SKM-1 treated with dmso at 0.1 percent for 144 hours (cell line): Measurements from ENCODE around the gene SERF2.
"Not testable (repeated sequence)": the region's sequence is repeated elsewhere in the genome, so short reads cannot be mapped to it uniquely, and the experiment has no call there.

Source experiments
- DNase-seq: peaks from one replicate; lab custom pipeline; 2025; ENCODE audit not compliant: unreplicated experiment; lab: John Stamatoyannopoulos, UW

The SERF2 gene

DNA sequence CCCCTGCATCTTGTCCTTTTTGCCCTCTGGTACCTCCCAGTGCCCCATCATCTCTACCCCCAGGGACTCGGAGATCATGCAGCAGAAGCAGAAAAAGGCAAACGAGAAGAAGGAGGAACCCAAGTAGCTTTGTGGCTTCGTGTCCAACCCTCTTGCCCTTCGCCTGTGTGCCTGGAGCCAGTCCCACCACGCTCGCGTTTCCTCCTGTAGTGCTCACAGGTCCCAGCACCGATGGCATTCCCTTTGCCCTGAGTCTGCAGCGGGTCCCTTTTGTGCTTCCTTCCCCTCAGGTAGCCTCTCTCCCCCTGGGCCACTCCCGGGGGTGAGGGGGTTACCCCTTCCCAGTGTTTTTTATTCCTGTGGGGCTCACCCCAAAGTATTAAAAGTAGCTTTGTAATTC, 1.5 kb downstream of the SERF2 start:
- DNase-seq: no peak

GRCh38 chr15:43794269-43795037, 2.3 kb downstream of the SERF2 start:
- DNase-seq: no peak

- DNase-seq: no peak
Observed at GRCh38 chr15:43795197-43795596, 3.1 kb downstream of the SERF2 start.

GRCh38 chr15:43795997-43796396, 3.9 kb downstream of the SERF2 start:
- no peak for DNase-seq

DNA sequence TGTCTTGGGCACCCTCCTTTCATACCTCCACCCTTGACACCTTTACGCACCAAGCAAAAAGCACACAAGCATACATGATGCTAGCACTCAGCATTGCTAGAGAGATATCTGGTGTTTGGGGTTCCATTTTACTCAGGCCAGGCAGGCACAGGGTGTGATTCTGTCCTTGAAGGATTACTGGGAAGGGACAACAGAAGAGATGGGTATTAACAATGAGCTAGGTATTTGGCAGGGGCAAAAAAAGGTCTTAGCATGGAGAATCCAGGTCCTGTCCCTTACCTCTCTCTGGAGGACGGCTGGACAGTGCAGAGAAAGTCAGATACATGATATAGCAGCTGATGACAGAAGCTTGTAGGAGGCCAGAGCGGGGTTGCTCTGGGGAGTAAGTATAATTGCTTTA, 4.4 kb downstream of the SERF2 start:
- DNase-seq: no peak

GRCh38 chr15:43799209-43799944, 7.3 kb downstream of the SERF2 start:
- no peak for DNase-seq

GRCh38 chr15:43799945-43800285, 7.8 kb downstream of the SERF2 start, which contains the start of gene SERINC4:
SERINC4 (minus strand) TSS chr15:43800220; CDS start chr15:43799986, 234 bp downstream.
- no peak for DNase-seq

DNA sequence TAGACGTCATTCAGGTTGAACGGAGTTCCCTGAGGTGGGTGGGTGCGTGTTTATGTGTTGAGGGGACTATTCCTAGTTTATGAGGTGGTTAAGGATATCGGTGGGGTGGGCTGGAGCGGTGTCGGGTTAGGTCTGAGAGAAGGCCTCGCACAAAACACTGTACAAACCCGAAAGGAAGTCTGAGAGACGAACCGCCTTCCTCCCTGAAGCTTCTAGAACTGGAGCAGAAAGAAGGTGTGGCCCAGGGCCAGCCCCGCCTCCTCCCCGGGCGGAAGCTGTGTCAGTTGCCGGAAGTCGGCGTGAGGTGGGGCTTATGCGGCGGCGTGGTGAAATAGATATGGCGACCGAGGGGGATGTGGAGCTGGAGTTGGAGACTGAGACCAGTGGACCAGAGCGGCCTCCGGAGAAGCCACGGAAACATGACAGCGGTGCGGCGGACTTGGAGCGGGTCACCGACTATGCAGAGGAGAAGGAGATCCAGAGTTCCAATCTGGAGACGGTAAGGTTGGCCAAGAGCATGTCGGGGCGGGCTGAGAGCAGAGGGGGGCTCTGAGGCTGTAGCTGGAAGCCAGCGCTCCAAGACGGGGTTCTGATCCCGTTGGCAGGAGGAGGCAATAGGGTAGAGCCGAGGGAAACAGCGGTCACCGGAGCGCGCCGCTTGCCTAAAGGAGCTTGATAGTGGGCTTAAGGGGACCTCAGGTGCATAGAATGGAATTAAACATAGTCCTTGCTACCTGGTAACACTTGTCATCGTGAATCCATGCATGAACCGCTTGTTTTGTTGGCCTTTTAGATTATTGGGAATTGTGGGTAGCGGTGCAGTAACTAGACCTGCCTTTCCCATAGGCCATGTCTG, 8.4 kb downstream of the SERF2 start, which contains the start of gene HYPK:
Gene HYPK (plus strand): TSS at position 314 of the 856 bp plus-strand sequence. CDS start 24 bp downstream, at position 338.
- DNase-seq: peak; percentile 80

DNA sequence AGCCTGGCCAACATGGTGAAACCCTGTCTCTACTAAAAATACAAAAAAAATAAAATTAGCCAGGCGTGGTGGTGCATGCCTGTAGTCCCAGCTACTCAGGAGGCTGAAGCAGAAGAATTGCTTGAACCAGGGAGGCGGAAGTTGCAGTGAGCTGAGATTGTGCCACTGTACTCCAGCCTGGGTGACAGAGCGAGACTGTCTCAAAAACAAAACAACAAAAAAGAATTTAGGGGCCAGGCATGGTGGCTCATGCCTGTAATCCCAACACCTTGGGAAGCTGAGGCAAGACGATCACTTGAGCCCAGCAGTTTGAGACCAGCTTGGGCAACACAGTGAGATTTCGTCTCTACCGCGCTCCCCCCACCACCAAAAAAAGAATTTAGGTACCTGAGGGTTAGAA, 10.6 kb downstream of the SERF2 start:
- DNase-seq: not testable (repeated sequence)

- DNase-seq: no peak
Observed at GRCh38 chr15:43808435-43808950, 16.4 kb downstream of the SERF2 start.

GRCh38 chr15:43808960-43809678, 17.0 kb downstream of the SERF2 start:
- DNase-seq: peak; percentile 18

DNA sequence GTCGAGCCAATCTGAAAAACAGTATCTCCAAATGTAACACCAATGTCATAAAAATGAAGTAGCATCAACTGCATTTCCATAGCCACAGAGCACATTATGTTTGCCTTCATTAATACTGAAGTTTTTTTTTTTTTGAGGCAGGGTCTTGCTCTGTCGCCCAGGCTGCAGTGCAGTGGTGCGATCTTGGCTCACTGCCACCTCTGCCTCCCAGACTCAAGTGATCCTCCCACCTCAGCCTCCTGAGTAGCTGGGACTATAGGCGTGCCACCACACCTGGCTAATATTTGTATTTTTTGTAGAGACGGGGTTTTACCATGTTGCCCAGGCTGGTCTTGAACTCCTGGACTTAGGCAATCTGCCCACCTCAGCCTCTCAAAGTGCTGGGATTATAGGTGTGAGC, 22.9 kb downstream of the SERF2 start:
- not testable (repeated sequence) for DNase-seq

- DNase-seq: no peak
Observed at GRCh38 chr15:43821505-43821904, 29.4 kb downstream of the SERF2 start.

DNA sequence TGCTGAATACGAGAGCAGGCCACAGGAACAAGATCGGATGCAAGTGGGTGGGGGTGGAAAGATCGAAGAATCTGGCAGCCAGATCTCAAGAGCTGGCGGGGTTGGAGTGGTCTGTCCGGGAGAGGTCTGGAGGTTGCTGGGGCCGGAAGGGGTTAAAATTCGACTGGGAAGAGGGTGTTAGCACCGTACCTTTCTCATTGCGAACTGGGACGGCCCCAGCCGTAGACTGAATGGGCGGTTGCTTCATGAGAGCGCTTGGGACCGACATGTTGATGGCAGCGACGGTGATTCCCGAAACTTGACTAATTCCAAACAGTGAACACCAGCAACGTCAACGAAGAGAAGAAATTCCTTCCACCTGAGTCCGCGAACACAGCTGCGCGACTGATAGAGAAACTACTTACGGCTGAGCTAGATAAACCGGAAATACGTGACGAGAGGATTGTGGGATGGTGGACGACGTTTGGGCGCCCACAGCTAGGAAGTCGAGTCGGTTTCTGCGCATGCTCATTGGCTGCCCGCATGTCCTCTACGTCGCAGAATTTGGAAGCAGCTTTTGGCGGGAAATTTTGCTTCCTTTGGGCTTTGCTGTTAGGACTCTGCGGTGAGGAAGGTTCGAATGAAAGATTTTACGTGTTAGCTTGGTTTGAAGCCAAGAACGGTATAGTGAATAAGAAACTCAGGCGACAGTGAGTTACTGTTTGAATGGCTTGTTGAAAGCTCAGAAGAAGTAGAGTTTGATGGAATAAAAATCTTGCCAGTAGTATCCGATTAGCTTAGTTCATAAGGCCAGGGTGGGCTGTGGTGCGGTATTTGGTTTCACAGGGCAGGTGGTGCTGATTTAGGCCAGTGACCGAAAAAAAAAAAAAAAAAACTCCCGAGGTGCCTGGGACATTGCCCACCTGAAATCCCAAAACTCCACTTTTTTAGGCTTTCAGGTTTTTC, 32.5 kb downstream of the SERF2 start, which contains the start of gene MFAP1:
Gene MFAP1 (minus strand): TSS at position 389 of the 945 bp plus-strand sequence. CDS start 121 bp downstream, at position 268.
- peak; percentile 96 for DNase-seq

DNA sequence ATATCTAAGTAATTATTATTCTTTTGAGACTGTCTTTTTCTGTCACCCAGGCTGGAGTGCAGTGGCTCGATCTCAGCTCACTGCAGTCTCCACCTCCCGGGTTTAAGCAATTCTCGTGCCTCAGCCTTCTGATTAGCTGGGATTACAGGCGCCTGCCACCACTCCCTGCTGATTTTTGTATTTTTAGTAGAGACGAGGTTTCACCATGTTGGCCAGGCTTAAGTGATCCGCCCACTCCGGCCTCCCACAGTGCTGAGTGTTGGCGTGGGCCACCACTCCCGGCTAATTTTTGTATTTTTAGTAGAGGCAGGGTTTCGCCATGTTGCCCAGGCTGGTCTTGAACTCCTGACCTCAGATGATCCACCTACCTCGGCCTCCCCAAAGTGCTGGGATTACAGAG, 33.2 kb downstream of the SERF2 start:
- not testable (repeated sequence) for DNase-seq

DNA sequence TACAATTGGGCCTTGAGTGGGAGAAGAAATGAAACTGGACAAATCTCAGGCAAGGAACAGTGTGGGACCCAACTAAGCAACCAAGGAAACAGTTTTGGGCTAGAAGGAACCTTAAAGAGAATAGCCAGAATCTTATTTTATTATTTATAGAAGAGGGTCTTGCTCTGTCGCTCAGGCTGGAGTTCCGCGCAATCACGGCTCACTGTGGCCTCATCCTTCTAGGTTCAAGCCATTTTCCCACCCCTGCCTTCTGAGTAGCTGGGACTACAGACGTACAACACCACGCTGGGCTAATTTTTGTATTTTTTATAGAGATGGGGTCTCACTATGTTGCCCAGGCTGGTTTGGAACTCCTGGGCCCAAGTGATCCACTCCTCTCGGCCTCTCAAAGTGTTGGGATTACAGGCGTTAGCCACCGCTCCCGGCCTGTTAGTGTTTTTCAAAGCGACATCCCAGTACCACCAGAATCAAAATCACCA, 33.9 kb downstream of the SERF2 start:
- no peak for DNase-seq

- peak; percentile 91 for DNase-seq
Observed at GRCh38 chr15:43826508-43827341, 34.6 kb downstream of the SERF2 start, which contains the start of gene WDR76. WDR76 (plus strand) TSS chr15:43827002; CDS start chr15:43827033, 31 bp downstream.

DNA sequence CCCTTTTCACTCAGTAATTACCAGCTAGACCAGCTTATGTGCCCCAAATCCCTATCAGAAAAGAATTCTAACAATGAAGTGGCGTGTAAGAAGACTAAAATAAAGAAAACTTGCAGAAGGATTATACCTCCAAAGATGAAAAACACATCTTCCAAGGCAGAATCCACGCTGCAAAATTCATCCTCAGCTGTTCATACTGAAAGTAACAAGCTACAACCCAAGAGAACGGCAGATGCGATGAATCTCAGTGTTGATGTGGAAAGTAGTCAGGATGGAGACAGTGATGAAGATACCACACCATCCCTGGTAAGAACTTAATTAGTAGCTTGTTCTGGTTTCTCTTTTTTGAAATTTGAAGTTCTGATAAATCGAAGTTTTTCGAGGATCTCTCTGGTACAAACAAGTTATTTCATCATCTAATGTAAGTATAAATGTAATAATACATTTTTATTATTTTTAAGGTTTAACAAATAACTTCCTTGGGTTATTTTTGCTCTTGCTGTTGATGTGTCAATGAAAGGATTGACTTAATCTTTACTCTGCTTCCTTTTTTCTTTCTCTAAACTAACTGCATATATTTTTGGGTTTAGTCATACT, 36.0 kb downstream of the SERF2 start:
- DNase-seq: no peak
